IMR-90 (cell line): ENCODE measurements around the gene CALM1. TPM values are rescaled to one million over a fixed set of nuclear protein-coding genes. Genes with fewer than 3 reads are reported as not detected.

ENCODE experiments used
- ATAC-seq: fragments of 200-7000 bp; cut with Tn5 transposase; 2 replicates; pipeline ENCODE4 v1.9.1; 2020; ENCODE audit warnings: low read depth, mild to moderate bottlenecking, moderate library complexity
- BruUV-seq: library from RNA; stranded (reverse); fragments of 400-500 nt; replicated peaks from 2 replicates; lab custom pipeline; 2021; lab: Mats Ljungman, UMichigan
- CTCF ChIA-PET: fragments of 300-600 bp; formaldehyde crosslinking; extraction: SDS; loops from one replicate; lab custom pipeline; 2021; ENCODE audit warnings: antibody characterized with exemption; lab: Yijun Ruan, JAX
- POLR2A ChIA-PET: fragments of 300-600 bp; sonication (Branson Sonifier 250); formaldehyde crosslinking; loops from one replicate; lab custom pipeline; 2022; ENCODE audit warnings: antibody characterized with exemption; ENCODE audit not compliant: unreplicated experiment; lab: Charles Lee
- DNase-seq: peaks from one replicate; pipeline ENCODE4 v3.0.0; 2013
- H2AFZ ChIP-seq: replicated peaks from 2 replicates; pipeline ENCODE3; 2013; ENCODE audit warnings: low read length, mild to moderate bottlenecking; ENCODE audit not compliant: poor library complexity
- H2AK5ac ChIP-seq: 2 replicates; pipeline ENCODE4 v1.6.1; 2013; ENCODE audit warnings: low read depth, low read length, inconsistent platforms
- H2AK9ac ChIP-seq: replicated peaks from 2 replicates; pipeline ENCODE3; 2013; ENCODE audit warnings: mild to moderate bottlenecking, low read depth, low read length, moderate library complexity; ENCODE audit not compliant: poor library complexity
- H2BK120ac ChIP-seq: 2 replicates; pipeline ENCODE4 v1.6.1; 2013; ENCODE audit warnings: low read depth, low read length, inconsistent platforms
- H2BK15ac ChIP-seq: 3 replicates; pipeline ENCODE4 v1.6.1; 2013; ENCODE audit warnings: low read depth, low read length, inconsistent platforms
- H2BK20ac ChIP-seq: 2 replicates; pipeline ENCODE4 v1.6.1; 2013; ENCODE audit warnings: low read depth, mild to moderate bottlenecking, inconsistent platforms, low read length, moderate library complexity
- H2BK5ac ChIP-seq: 2 replicates; pipeline ENCODE4 v1.6.1; 2013; ENCODE audit warnings: mild to moderate bottlenecking, low read depth, low read length, inconsistent platforms; ENCODE audit not compliant: poor library complexity, severe bottlenecking
- H3K14ac ChIP-seq: replicated peaks from 2 replicates; pipeline ENCODE4 v1.6.1; 2013; ENCODE audit warnings: low read depth, low read length, inconsistent platforms
- H3K18ac ChIP-seq: 2 replicates; pipeline ENCODE4 v1.6.1; 2013; ENCODE audit warnings: low read depth, low read length, control low read depth
- H3K23ac ChIP-seq: 2 replicates; pipeline ENCODE4 v1.6.1; 2013; ENCODE audit warnings: low read depth, low read length, inconsistent platforms
- H3K27ac ChIP-seq: 2 replicates; pipeline ENCODE4 v1.5.1; 2013; ENCODE audit warnings: mild to moderate bottlenecking, control low read depth, low read length; ENCODE audit not compliant: insufficient read depth
- H3K27me3 ChIP-seq: 2 replicates; pipeline ENCODE4 v1.6.1; 2013; ENCODE audit warnings: low read length; ENCODE audit not compliant: control insufficient read depth, insufficient read depth
- H3K36me3 ChIP-seq: 2 replicates; pipeline ENCODE4 v1.6.1; 2013; ENCODE audit warnings: low read length, mixed read lengths; ENCODE audit not compliant: control insufficient read depth, insufficient read depth
- H3K4ac ChIP-seq: 2 replicates; pipeline ENCODE4 v1.6.1; 2013; ENCODE audit warnings: low read depth, low read length, inconsistent platforms
- H3K4me1 ChIP-seq: 2 replicates; pipeline ENCODE4 v1.6.1; 2013; ENCODE audit warnings: low read length, mixed read lengths; ENCODE audit not compliant: control insufficient read depth, insufficient read depth
- H3K4me2 ChIP-seq: 2 replicates; pipeline ENCODE4 v1.6.1; 2013; ENCODE audit warnings: low read depth, mild to moderate bottlenecking, control low read depth, low read length, moderate library complexity
- H3K4me3 ChIP-seq: 2 replicates; pipeline ENCODE4 v1.5.1; 2013; ENCODE audit warnings: low read depth, mild to moderate bottlenecking, control low read depth, low read length, moderate library complexity; ENCODE audit not compliant: insufficient read depth
- H3K56ac ChIP-seq: 2 replicates; pipeline ENCODE4 v1.6.1; 2013; ENCODE audit warnings: low read length, inconsistent platforms; ENCODE audit not compliant: insufficient read depth; ENCODE audit errors: extremely low read depth
- H3K79me1 ChIP-seq, 2 experiments: 2 replicates each; pipeline ENCODE4 v1.6.1; 2013; ENCODE audit warnings: low read length in 2 of 2, inconsistent platforms in 1 of 2, low read depth in 1 of 2
- H3K9ac ChIP-seq: 2 replicates; pipeline ENCODE4 v1.6.1; 2013; ENCODE audit warnings: low read depth, low read length, control low read depth
- H3K9me1 ChIP-seq: 2 replicates; pipeline ENCODE4 v1.6.1; 2013; ENCODE audit warnings: low read length, inconsistent platforms; ENCODE audit not compliant: insufficient read depth
- H3K9me3 ChIP-seq: 2 replicates; pipeline ENCODE4 v1.6.1; 2013; ENCODE audit warnings: low read length; ENCODE audit not compliant: control insufficient read depth, insufficient read depth
- H4K20me1 ChIP-seq: 2 replicates; pipeline ENCODE4 v1.6.1; 2013; ENCODE audit warnings: low read length, inconsistent platforms; ENCODE audit not compliant: insufficient read depth
- H4K5ac ChIP-seq: 2 replicates; pipeline ENCODE4 v1.6.1; 2013; ENCODE audit warnings: mild to moderate bottlenecking, low read depth, low read length, control low read depth
- H4K8ac ChIP-seq, 2 experiments: 2 replicates each; pipeline ENCODE4 v1.6.1; 2013; ENCODE audit warnings: low read depth in 2 of 2, low read length in 2 of 2, control low read depth in 1 of 2, inconsistent platforms in 1 of 2
- H4K91ac ChIP-seq: 2 replicates; pipeline ENCODE4 v1.6.1; 2013; ENCODE audit warnings: low read depth, low read length, inconsistent platforms; ENCODE audit not compliant: insufficient read depth
- BHLHE40 ChIP-seq: fragments of 150-350 bp; IDR thresholded peaks from 2 replicates; pipeline ENCODE4 v1.6.1; 2016; ENCODE audit warnings: mild to moderate bottlenecking, low read depth, low read length
- CEBPB ChIP-seq: IDR thresholded peaks from 2 replicates; pipeline ENCODE4 v1.6.1; 2012; ENCODE audit warnings: low read depth, low read length, improper control_type of control experiment
- ELK1 ChIP-seq: fragments of 150-350 bp; IDR thresholded peaks from 2 replicates; pipeline ENCODE4 v1.6.1; 2016; ENCODE audit warnings: low read depth, mild to moderate bottlenecking, low read length, moderate library complexity, borderline replicate concordance
- FOS ChIP-seq: fragments of 150-350 bp; IDR thresholded peaks from 2 replicates; pipeline ENCODE4 v1.6.1; 2016; ENCODE audit warnings: low read depth, low read length
- MAFK ChIP-seq: IDR thresholded peaks from 2 replicates; pipeline ENCODE4 v1.6.1; 2012; ENCODE audit warnings: low read depth, low read length, improper control_type of control experiment
- MAZ ChIP-seq: IDR thresholded peaks from 2 replicates; pipeline ENCODE4 v1.6.1; 2012; ENCODE audit warnings: low read depth, mild to moderate bottlenecking, low read length, improper control_type of control experiment, moderate library complexity, borderline replicate concordance
- MXI1 ChIP-seq: IDR thresholded peaks from 2 replicates; pipeline ENCODE4 v1.6.1; 2012; ENCODE audit warnings: low read depth, mild to moderate bottlenecking, low read length, moderate library complexity, borderline replicate concordance
- NFE2L2 ChIP-seq: fragments of 150-350 bp; IDR thresholded peaks from 2 replicates; pipeline ENCODE4 v1.6.1; 2016; ENCODE audit warnings: low read depth, mild to moderate bottlenecking, low read length
- POLR2A ChIP-seq: IDR thresholded peaks from 2 replicates; pipeline ENCODE4 v1.6.1; 2012; ENCODE audit warnings: mild to moderate bottlenecking, low read depth, low read length
- RAD21 ChIP-seq: IDR thresholded peaks from 2 replicates; pipeline ENCODE4 v1.6.1; 2012; ENCODE audit warnings: low read length, improper control_type of control experiment
- RCOR1 ChIP-seq: IDR thresholded peaks from 2 replicates; pipeline ENCODE4 v1.6.1; 2012; ENCODE audit warnings: mild to moderate bottlenecking, low read length, improper control_type of control experiment; ENCODE audit not compliant: insufficient replicate concordance
- RFX5 ChIP-seq: IDR thresholded peaks from 2 replicates; pipeline ENCODE4 v1.8.0; 2012; ENCODE audit warnings: low read depth, mild to moderate bottlenecking, low read length, moderate library complexity
- SMC3 ChIP-seq: fragments of 150-350 bp; IDR thresholded peaks from 2 replicates; pipeline ENCODE4 v1.6.1; 2016; ENCODE audit warnings: low read depth, mild to moderate bottlenecking, antibody characterized with exemption, low read length, moderate library complexity
- WGBS, 2 experiments: methylation state at CpG; one replicate each; pipeline versions ENCODE4 v1.1.5 to v1.1.7; 2013; ENCODE audit warnings: missing lambda C conversion rate in 2 of 2; ENCODE audit not compliant: insufficient read length in 1 of 2; ENCODE audit errors: extremely low coverage in 2 of 2; 5-methylcytosine and 5-hydroxymethylcytosine counted together
- dilution Hi-C: fragments of 300-500 bp; cut with HindIII; formaldehyde crosslinking; loops from one replicate; pipeline ENCODE4 v1.14.3; 2018; ENCODE audit warnings: low sequenced_read_pairs; ENCODE audit not compliant: unreplicated experiment
- in situ Hi-C: fragments of 300-500 bp; cut with MboI; formaldehyde crosslinking; loops from 3 replicates; pipeline ENCODE4 v1.14.3; 2019; ENCODE audit warnings: low sequenced_read_pairs, inconsistent platforms, mixed read lengths
- intact Hi-C: fragments of 100-400 bp; cut with micrococcal nuclease; formaldehyde crosslinking; loops from 2 replicates; pipeline ENCODE4 v1.10.0; 2022
- polyA plus RNA-seq, 3 experiments: library from polyadenylated mRNA; depleted of rRNA; stranded (reverse); fragments of >200 nt; gene quantifications; 2 replicates each; pipeline ENCODE4 v1.2.3, GENCODE V29; 2012; ENCODE audit warnings: low replicate concordance in 1 of 3
- total RNA-seq: library from RNA; depleted of rRNA; stranded (reverse); fragments of >200 nt; gene quantifications from 2 replicates; pipeline ENCODE4 v1.2.3, GENCODE V29; 2012
- TF ChIP-seq, protein P1 (sequence below): conservative IDR thresholded peaks from 2 replicates; pipeline ENCODE4 v1.5.1; 2012; ENCODE audit warnings: mild to moderate bottlenecking, low read depth, low read length, improper control_type of control experiment

Gene CALM1
- total and polyA plus RNA-seq, 2 of the 4 experiments (the other 2 are of a cell fraction), result 72.9 to 188 TPM

DNA sequence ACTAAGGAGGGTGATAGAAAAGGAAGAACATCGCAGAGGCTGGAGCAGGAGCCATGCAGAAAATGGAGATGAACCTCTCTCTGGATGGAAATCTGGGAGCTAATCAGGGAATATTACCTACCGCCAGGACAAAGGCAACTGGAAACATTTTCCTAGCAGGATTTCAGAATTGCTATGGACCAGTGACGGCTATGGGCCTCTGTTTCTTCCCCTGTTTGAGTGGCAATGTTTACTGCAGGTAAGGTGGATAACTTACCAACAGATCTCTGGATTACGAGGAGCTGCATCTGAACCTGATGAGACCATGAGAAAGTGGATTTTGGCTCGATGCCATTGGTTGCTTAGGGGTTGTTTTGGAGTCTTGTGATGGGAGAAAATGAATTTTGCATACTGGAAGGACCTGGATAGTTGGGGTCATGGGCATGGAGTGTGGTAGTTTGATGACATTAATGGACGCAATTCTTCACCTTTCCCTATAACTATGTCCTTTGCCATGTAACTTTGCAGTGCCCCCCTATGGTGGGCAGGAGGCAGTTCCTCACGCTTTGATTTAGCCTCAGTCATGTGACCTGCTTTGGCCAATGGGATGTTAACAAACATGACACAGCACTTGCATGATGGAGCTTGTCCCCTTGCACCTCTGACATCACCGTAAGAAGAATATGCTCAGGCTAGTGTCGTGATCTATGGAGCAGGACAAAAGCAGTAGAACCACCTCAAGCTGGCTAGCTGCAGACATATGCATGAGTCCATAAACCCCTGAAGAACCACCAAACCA is 51.1 kb downstream of the CALM1 start:
- ChIA-PET CTCF (no interaction called here), POLR2A (no interaction called here)
- Histone ChIP-seq H3K4me1 (no peaks in the 10 kb centered on the region), H4K8ac (no peak overlapping the region), H3K79me1 (no peaks in the 10 kb centered on the region), H2BK120ac (no peak overlapping the region), H2AK5ac (no peak overlapping the region), H3K27me3 (peaks cover 2% of the 10 kb centered on the region), H3K56ac (no peak overlapping the region), H2BK5ac (no peak overlapping the region), H2AFZ (no peak overlapping the region), H3K4ac (no peak overlapping the region), H2BK15ac (no peak overlapping the region), H3K14ac (no peak overlapping the region), H3K4me2 (no peak overlapping the region), H3K36me3 (no peaks in the 10 kb centered on the region), H4K20me1 (no peaks in the 10 kb centered on the region), H2AK9ac (no peak overlapping the region), H4K5ac (no peak overlapping the region), H3K27ac (no peak overlapping the region), H3K9ac (no peak overlapping the region), H3K18ac (no peak overlapping the region), H4K91ac (no peak overlapping the region), H3K23ac (no peak overlapping the region), H3K9me1 (no peaks in the 10 kb centered on the region), H3K4me3 (no peak overlapping the region), H3K9me3 (peaks cover 10% of the 10 kb centered on the region), H2BK20ac (no peak overlapping the region)
- intact Hi-C loops (no loop called here), dilution Hi-C loops (no loop called here), in situ Hi-C loops (no loop called here)
- ATAC-seq, result no peak
- BruUV-seq, result no TSS peak
- TF ChIP-seq FOS, result no peak
- no peak for TF ChIP-seq BHLHE40
- no peak for TF ChIP-seq SMC3
- TF ChIP-seq RAD21, result no peak
- TF ChIP-seq, protein P1, sequence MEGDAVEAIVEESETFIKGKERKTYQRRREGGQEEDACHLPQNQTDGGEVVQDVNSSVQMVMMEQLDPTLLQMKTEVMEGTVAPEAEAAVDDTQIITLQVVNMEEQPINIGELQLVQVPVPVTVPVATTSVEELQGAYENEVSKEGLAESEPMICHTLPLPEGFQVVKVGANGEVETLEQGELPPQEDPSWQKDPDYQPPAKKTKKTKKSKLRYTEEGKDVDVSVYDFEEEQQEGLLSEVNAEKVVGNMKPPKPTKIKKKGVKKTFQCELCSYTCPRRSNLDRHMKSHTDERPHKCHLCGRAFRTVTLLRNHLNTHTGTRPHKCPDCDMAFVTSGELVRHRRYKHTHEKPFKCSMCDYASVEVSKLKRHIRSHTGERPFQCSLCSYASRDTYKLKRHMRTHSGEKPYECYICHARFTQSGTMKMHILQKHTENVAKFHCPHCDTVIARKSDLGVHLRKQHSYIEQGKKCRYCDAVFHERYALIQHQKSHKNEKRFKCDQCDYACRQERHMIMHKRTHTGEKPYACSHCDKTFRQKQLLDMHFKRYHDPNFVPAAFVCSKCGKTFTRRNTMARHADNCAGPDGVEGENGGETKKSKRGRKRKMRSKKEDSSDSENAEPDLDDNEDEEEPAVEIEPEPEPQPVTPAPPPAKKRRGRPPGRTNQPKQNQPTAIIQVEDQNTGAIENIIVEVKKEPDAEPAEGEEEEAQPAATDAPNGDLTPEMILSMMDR, result no peak
- no peak for TF ChIP-seq MAZ
- TF ChIP-seq MAFK, result no peak
- no peak for TF ChIP-seq RCOR1
- no peak for TF ChIP-seq CEBPB
- no peak for TF ChIP-seq POLR2A
- no peak for TF ChIP-seq RFX5
- TF ChIP-seq ELK1, result no peak
- no peak for TF ChIP-seq NFE2L2
- no peak for TF ChIP-seq MXI1
- 93% methylated on average over 3 of the region's 9 CpGs; no CpG with 5 or more reads in 1 of the 2 experiments for WGBS, 2 experiments
- no peak for DNase-seq
